H1 (cell line): ENCODE data around the gene PDPK1. TPM values are rescaled to one million over a fixed set of nuclear protein-coding genes. Genes with fewer than 3 reads are reported as not detected.

Experiments used
- ATF3 ChIP-seq: IDR thresholded peaks from 2 replicates; pipeline ENCODE4 v1.6.1; 2011; ENCODE audit warnings: low read depth, mild to moderate bottlenecking, low read length; ENCODE audit not compliant: insufficient read depth
- CBX5 ChIP-seq: fragments of 300-800, 300-1000 bp; sonication (generic); IDR thresholded peaks from 2 replicates; pipeline ENCODE4 v1.7.1; 2016; ENCODE audit warnings: antibody characterized with exemption, low read length, low read depth
- SAP30 ChIP-seq: fragments of 300-600 bp; sonication (generic); IDR thresholded peaks from 2 replicates; pipeline ENCODE4 v1.7.1; 2012; ENCODE audit warnings: low read length, moderate library complexity, mild to moderate bottlenecking, inconsistent platforms; ENCODE audit not compliant: insufficient read depth, insufficient replicate concordance
- SIN3A ChIP-seq, 2 experiments: IDR thresholded peaks in 1 of 2; conservative IDR thresholded peaks in 1 of 2; 2 replicates each; pipeline ENCODE4 v1.6.1; 2011 to 2012; ENCODE audit warnings: low read length in 2 of 2, improper control_type of control experiment in 1 of 2, low read depth in 1 of 2, mild to moderate bottlenecking in 1 of 2
- SIRT6 ChIP-seq: IDR thresholded peaks from one replicate; pipeline ENCODE4 v1.7.1; 2012; ENCODE audit warnings: low read length, inconsistent platforms
- SIX5 ChIP-seq: IDR thresholded peaks from 2 replicates; pipeline ENCODE4 v1.6.1; 2011; ENCODE audit warnings: mild to moderate bottlenecking, low read depth, low read length
- polyA plus RNA-seq, 7 experiments: library from polyadenylated mRNA; depleted of rRNA in 3 of 7; stranded (reverse) in 5 of 7; unstranded in 2 of 7; fragments of >200 nt in 5 of 7; fragments of 200-250 nt in 2 of 7; gene quantifications; 1 replicate in 5 of 7; 2 replicates in 1 of 7; 4 replicates in 1 of 7; pipeline versions ENCODE4 v1.2.1 to v1.2.3, GENCODE V29; 2011 to 2013; ENCODE audit warnings: missing spikeins in 2 of 7, mixed read lengths in 2 of 7
- total RNA-seq: library from RNA; stranded (reverse); fragmentation: NEBNext Ultra II Directional; extraction: Animal tissue kit (Norgen Biotek cat#: 25700); gene quantifications from 2 replicates; pipeline ENCODE4 v1.2.1, GENCODE V29; 2021

Gene PDPK1
- total and polyA plus RNA-seq, 2 of the 8 experiments (the other 6 are each of a cell fraction or from before 2014, with no cell fraction given) = 17.1 to 27.8 TPM

DNA sequence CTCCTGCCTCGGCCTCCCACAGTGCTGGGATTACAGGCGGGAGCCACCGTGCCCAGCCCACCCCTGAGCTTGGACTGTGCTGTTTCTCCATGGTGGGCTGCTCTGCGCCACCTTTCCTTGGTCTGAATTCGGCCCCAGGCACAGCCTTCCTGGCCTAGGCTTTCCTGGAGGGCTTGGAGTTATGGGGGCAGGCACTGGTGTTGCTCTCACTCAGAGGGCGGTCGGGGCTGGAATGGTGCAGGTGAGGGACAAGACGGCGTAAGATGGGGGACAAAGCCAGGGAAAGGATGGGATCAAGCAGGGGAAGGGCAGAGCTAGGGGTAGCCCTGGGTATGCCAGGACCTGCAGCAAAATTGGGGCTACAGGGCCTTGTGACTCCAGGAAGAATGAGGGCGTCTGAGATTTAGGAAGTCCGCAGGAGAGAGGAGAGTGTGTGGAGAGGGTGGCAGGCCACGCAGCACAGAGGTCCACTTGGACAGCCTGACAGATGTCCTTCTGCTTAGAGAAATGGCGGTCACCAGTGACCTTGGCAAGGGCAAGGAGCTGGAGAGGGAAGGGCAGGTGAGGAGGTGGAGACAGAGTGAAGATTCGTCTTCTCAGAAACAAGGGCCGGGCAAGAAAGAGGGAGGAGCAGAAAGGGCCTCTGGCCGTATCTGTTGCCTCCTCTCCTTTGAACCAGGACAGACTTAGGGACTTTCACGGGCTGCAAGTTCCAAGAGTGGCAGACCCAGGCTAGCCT, 25.7 kb upstream of the PDPK1 start (continued):
- TF ChIP-seq ATF3 (no peak), SIRT6 (no peak), SAP30 (no peak), CBX5 (no peak), SIN3A (conservative IDR thresholded peaks at IDR 0.05 in 1 of 2, IDR thresholded peaks at IDR 0.05 in 1 of 2; ENCODE audit: low read depth in 1 of 2, low read length in 2 of 2) (no peak), SIX5 (no peak)
